LHCN-M2 (cell line): Measurements from ENCODE around the gene FNBP1L. TPM values are rescaled to one million over a fixed set of nuclear protein-coding genes. Genes with fewer than 3 reads are reported as not detected.

Experiments used
- DNase-seq: peaks from one replicate; pipeline ENCODE4 v3.0.0-alpha.2; 2012; ENCODE audit warnings: low read depth
- total RNA-seq: library from RNA; depleted of rRNA; stranded (reverse); fragments of >200 nt; gene quantifications from 2 replicates; pipeline ENCODE4 v1.2.3, GENCODE V29; 2014; rRNA removed

The FNBP1L gene
- total RNA-seq, 1 experiment from 2014 or later: 23.0 TPM

DNA sequence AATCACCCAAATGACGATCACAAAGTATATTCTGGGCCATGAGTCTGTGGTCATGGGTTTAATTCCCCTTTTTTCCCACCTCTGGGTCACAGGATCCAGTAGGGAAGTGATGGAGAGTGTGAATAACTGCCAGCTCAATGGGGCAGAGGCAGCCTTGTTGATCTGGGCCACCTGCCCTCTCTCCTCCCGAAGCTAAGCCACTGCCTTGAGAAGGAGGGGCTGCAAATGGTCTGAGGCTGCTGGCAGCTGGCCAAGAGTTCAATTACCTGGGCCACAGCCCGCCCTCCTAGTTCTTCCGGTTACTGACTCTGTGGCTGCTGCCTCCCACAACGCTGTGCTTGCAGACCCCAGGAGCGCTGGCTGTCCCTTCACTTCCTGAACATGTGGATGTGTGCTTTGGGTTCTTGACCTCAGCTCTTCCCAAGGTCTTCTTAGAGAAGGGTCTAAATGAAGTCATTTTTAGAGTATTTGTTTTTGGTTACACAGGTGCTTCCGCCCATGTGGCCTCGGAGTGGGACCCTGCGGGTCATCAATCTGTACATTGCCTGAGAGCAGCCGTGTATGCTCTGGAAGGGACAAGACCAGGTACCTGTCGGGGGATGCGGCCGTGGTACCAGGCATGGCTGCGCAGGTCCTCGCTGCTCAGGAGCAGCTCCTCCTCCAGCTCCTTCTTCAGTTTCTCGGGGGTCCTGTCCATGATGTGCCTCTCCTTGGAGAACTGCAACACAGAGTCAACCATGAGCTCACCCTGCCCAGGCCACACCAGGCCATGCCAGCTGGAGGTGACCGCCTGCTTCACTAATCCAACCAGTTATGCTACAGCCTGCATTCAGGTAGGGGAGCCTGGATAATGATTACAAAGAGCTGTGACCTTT lies 144.0 kb downstream of the FNBP1L start:
- no peak for DNase-seq

DNA sequence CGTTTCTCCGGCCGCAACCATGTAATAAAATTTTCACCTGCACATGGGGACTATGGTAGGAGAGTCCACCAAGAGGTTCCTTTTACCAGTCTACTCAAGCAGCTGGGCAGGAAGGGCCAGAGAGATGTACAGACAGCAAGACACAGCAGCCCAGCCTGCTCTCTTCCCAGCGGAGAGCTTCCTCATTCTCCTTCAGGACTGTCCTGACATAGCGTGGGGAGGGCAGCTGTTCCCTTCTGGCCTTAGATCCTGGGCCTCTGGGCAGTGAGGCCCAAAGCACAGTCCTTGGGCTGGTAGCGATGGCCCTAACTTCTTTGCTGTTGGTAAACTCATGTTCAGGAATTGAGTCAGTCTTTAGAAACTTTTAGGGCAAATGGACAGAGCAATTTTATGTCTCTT lies 144.6 kb downstream of the FNBP1L start:
- no peak for DNase-seq

DNA sequence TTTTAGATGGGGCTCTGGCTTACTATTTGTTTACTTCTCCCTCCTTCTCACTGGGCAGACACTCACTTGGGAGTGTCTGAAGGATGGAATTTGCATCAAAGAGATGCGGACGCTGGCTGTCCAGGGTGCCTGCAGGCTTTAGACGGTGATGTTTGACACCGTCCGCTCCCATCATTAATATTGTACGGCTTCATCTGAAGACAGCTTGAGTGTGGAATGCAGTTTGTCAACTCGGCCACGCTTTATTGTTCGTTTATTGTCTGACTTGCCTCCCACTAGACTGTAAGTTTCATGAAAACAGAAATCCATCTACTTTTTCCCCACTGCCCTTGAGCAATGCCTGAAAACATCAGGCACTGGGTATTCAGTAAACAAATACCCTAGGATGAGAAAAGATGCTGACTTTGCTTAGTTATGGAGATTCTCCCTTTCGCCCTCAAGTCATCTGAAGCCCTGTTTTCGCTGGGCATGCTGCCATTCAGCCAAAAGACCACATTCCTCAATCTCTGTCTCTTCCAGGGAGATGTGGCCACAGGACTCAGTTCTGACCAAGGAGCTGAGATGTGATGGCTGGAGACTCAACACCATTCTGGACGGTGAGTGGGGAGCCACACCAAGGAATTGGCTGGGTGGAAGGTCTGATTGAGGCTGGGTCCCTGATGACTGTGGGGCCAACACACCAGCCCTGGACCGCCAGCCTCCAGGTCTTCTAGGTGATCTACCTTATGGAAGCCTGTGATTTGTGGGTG lies 146.1 kb downstream of the FNBP1L start:
- DNase-seq: no peak

DNA sequence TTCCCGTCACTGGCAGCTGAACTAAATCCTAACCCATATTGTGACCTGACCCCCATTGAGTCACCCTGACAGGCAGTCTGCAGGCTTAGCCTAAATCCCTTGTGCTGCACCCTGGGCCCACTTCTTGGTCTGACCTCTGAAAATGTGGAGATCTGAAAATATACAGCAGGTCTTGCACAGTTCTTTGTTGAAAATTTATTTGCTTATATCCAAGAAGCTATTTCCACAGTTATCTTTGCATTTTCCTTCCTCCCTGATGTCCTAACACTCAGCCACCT lies 146.6 kb downstream of the FNBP1L start:
- DNase-seq: no peak

DNA sequence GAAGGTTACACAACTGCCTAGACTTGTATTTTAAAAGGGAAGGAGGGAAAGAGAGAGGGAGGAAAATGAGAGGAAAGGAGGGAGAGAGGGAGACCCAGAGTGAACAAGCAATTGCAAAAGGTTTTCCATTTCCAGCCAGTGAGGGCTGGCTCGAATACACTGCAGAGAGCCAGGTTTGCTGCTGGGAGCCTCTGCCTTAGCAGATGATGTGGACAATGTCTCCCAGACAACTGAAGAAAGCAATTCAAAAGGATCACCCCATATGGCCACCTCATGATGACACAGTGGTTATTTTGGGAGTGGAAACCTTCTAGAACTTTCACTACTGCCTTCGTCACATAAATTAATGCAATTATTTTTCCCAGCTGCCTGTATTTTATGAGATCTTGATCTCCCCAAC lies 147.3 kb downstream of the FNBP1L start:
- DNase-seq: peak; percentile 74

DNA sequence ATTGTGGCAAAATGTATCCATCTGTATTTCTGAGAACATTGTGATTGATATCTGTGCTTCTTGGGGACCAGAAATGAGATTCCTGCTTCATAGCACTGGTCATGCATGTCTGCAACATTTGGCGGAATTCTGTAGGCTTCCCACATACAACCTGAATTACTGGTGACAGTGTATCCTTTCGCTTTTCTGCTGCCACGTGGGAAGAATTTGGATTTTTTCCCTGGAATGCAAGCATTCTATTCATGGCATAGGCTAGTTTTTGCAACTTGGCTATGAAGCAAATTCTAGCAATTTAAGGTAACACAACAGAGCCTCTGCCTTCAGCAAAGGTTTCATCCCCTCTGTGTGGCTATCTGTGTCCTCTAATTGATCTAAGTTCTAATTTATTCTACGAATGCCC lies 147.8 kb downstream of the FNBP1L start:
- DNase-seq: no peak

DNA sequence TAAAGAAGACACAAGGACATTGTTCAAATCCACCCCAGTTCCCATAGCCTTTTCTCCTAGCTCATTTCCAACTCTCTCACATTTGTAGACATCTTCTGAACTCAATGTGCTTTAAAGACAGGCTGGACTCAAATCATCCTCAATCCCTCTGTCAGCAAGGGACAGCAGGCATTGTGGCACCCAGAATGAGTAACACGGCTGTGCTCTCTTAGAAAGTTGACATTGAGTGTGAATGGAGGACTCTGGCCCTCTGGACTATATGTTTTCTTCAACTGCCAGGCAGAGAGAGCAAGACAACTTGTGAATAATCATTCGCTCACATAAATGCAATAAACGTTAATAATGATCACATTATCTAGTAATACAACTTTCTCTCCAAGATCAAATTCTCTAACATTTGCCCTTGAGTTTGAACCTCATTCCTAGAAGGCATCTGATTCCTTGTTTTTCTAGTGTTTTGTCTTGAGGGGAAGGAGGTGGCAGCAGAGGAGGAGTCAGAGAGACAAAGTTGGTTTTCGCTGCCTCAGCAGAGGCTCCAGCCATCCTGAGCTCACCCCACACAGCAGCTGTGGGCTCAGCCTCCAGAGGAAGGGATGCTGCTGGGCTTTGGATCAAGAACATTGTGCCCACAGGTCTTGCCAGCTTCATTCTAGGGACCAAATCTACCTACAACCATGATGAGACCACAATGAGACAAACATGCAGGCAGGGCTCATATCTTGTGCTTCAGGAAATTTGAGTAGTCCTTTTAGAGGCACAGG lies 148.6 kb downstream of the FNBP1L start:
- DNase-seq: no peak

DNA sequence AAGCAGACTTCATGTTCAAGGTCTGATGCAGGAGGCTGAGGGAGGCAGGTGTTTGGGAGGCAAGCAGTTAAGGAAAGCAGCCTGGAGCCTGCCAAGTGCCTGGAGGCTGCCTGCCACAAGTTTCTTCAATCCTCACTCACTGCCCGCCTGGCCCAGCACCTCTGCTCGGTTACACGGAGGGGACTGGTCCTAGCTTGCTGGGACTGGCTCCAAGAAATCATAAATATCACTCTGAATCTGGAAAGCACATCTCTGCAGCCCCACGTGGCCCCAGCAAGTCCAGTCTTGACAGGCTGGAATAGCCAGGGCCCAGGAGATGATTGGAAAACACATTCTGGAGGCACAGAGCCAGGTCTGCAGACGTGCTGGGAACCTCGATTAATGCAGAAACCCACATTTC lies 149.8 kb downstream of the FNBP1L start:
- no peak for DNase-seq

DNA sequence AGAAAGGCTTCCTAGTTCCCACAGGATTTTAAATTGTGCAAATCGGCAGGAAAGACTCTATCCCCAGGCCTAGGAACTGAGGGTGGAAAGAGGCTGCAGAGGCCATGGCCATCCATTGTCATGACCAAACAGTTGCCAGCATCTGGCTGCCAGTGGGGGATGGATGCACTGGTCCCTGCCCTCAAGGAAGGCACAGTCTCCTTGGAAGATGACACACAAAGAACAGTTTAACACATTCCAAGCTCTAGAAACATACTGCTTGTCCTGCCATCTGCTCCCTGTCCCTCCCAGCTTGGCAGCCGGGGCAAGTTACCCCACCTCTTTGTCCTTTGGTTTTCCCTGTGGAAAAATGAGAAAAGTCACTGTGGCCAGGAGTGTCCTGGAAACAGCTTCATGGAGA lies 150.5 kb downstream of the FNBP1L start:
- DNase-seq: no peak

DNA sequence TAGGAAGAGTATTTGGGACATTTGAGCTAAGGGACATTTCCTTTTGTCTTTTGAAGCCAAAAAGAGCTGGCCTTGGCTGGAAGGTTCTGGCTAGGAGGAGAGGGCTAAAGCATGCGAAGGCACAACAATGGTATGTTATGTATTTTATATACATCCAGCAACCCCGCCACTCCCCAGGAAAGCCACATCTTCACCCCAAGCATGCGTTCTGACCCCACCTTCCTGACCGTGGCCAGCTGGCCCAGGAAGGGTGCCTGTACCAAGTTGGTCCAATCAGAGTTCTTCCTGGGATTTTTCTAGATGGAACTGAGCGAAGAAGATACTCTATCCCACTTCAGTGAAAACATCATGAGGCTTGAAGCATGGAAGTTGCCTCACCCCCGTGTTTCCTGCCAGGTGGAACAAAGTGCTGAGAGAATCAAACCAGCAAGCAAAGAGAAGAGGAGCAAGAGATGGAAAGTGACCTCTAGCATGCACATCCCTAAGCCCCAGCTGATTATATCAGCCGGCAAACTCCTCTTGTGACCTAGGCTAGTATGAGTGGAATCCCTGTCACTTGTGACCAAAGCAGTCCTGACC lies 151.0 kb downstream of the FNBP1L start:
- no peak for DNase-seq

DNA sequence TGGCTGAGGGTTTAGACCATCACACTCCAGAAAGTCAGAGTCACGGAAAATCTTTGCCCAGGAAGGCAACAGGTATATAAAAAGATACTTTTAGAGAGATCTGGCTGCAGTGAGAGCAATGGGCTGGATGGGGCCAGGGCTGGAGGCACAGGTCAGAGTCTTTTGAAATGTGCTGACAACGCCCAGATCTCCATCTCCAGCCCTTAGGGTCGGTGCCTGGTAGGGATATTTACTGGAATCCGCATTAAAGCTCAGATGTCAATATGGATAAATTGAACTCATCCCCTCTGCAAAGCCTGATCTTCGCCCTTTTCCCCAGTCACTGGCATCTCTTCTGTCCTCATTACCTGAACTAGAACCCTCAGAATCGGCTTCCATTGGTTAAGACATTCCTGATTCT lies 151.6 kb downstream of the FNBP1L start:
- DNase-seq: no peak

DNA sequence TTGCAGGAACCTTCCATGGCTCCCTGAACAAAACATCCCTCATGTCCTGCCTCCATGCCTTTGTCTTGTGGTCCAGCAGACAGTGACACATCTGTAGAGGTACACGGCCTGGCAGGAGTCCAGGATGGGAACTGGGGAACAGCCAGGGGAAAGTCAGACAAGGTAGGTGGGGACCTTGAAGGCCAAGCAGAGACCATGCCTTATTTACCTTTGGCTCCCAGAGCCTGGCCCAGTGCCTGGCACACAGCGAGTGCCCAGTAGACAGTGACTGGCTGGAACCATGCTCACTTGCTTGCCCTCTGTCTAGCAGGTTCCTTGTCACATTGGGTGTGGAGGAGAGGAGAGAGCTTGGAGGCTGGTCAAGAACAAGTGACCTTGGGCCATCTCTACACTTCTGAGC lies 152.7 kb downstream of the FNBP1L start:
- no peak for DNase-seq

DNA sequence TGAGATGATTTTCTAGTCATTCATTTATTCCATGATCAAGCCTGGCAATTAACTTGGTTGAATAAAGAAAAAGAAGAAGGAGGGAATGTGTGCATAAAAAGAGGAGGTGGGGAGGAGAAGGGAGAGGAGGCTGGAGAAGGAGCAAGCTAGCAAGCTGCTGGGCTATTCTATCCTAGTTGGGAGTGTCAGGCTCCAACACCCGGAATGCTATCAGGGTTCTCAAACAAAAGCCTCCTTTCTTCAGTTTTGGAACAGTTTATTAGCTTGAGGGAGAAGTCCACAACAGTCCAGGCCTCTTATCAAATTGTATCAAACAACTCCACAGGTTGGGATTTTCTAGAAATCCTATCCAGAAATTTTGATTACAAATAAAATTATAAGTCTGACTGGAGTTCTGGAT lies 153.8 kb downstream of the FNBP1L start:
- no peak for DNase-seq

DNA sequence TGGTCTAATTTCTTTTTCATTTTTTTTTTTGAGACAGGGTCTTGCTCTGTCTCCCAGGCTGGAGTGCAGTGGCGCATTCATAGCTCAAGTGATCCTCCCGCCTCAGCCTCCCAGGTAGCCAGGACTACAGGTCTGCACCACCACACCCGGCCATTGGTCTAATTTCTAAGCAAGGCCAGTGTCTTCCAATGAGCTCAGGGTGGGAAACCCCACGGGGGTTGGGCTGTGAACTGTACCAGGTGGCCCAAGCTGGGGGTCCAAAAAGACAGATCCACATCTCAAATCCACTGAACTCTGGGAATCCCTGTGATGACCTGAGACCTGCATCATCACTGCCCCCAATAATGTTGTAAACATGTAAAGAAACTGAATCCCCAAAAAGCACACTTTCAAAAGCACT lies 154.2 kb downstream of the FNBP1L start:
- no peak for DNase-seq

DNA sequence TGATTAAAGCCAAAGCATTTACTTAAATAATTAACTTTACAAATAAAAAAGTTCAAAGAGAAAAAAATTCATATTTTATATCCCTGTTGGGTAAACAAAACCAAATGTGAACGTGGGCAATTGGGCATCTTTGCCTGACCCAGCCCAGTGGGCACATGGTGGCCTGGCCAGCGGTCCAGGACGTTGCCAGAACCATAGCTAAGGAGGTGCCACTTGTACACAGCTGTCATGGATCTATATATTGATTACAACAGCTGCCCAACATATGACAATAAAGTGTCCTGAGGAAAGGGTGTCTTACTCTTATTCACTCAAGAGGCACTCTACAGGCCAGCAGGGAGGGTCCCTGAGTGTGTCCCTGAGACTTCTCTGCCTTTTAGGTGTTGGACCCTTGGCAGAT lies 155.2 kb downstream of the FNBP1L start:
- no peak for DNase-seq

DNA sequence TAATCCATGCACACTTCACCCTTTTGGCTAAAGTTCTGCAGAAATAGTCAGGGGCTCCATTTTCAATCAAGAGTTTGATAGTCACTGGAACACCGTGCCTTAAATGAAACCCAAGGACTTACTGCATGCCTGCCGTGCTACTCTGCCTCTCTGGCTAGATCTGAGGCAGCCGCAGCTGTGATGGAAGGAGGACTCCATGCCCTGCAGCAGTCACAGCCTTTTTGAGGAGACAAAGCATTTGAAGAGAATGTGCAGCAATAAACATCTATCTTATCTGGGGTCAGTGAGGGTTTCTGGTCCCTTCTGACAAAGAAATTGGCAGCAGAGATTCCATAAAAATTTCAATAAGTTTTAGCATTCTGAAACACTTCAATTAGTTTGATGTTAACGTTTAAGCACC lies 155.7 kb downstream of the FNBP1L start:
- no peak for DNase-seq

Other genes starting within 250 kb of the FNBP1L start
- 64.5 and 64.6 TPM in 2 replicates for gene DR1, start 102.2 kb upstream of the FNBP1L start, total RNA-seq
- gene BCAR3, start 233.7 kb downstream of the FNBP1L start, total RNA-seq: 112 TPM in 2 replicates